Measurements from ENCODE around the gene RNF187. TPM values are rescaled to one million over a fixed set of nuclear protein-coding genes. Genes with fewer than 3 reads are reported as not detected.

The RNF187 gene
- total and polyA plus RNA-seq, 2 of the 13 experiments (the other 11 are each of a cell fraction or from before 2014, with no cell fraction given) = 41.3 to 59.4 TPM

DNA sequence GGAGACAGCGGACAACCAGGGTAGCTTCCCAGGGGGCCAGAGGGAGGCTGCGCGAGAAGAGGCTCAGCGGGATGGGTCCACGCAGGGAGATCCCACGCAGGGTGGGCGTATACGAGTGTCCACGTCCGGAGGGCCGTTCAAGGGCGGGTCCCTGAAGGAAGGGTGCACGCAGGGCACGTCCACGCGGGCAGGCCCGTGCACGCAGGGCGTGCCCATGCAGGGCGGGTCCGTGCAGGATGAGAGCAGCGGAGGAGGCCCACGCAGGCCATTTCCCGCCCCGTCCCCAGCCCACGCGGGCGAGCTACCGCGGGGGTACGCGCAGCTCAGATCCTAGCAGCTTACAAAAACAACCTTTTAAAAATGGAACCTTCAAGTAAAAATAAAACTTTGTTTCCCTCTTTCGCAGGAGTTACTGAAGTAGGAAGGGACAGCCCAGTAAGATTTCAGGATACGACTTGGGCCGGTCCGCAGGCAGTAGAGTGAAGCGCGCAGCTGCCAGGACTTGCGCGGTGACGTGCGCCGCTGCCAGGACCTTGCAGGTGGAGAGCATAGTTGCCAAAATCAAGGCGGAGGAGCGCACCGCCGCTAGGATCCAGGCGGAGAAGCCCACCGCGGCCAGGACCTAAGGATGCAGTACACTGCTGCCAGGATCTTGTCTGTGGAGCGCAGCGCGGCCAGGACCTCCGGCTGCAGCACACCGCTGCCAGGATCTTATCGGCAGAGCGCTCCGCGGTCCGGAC is 416 bp upstream of the RNF187 start (continued):
- TF ChIP-seq MED1 (CRISPR knock-in tag; IDR thresholded peaks at IDR 0.05) (peak; percentile 57), ZNF292 (CRISPR knock-in tag; IDR thresholded peaks at IDR 0.05; ENCODE audit: borderline replicate concordance, low read depth) (no peak), TCF7 (IDR thresholded peaks at IDR 0.05; ENCODE audit: low read depth) (no peak), FOXP1 (IDR thresholded peaks at IDR 0.05) (no peak), FOXP1 (CRISPR knock-in tag; IDR thresholded peaks at IDR 0.05) (no peak), KMT2A (CRISPR knock-in tag; IDR thresholded peaks at IDR 0.05) (peak; percentile 70), MEIS1 (CRISPR knock-in tag; IDR thresholded peaks at IDR 0.05; ENCODE audit: borderline replicate concordance) (peak; percentile 48), ZNF577 (CRISPR knock-in tag; IDR thresholded peaks at IDR 0.05; ENCODE audit: borderline replicate concordance, low read depth) (0 out of 2 replicates have a peak, but pooled peaks have one; percentile 22), XBP1 (CRISPR knock-in tag; IDR thresholded peaks at IDR 0.05) (peak; percentile 88; the same call in 1 of the 2 replicates), ZNF12 (CRISPR knock-in tag; IDR thresholded peaks at IDR 0.05) (peak; percentile 73), ZNF713 (CRISPR knock-in tag; IDR thresholded peaks at IDR 0.05) (0 out of 2 replicates have a peak, but pooled peaks have one; percentile 76), NR1H2 (CRISPR knock-in tag; IDR thresholded peaks at IDR 0.05; ENCODE audit: borderline replicate concordance, low read depth) (peak; percentile 96; the same call in 1 of the 2 replicates), SIX1 (CRISPR knock-in tag; IDR thresholded peaks at IDR 0.05; ENCODE audit: borderline replicate concordance) (peak; percentile 8; the same call in 1 of the 2 replicates), ZNF7 (CRISPR knock-in tag; IDR thresholded peaks at IDR 0.05) (no peak), ZNF136 (CRISPR knock-in tag; IDR thresholded peaks at IDR 0.05; ENCODE audit: low read depth) (0 out of 2 replicates have a peak, but pooled peaks have one; percentile 38), HNRNPK (IDR thresholded peaks at IDR 0.05; ENCODE audit: low read depth, low read length, poor library complexity, severe bottlenecking) (no peak)
- TF ChIP-seq, protein P1, sequence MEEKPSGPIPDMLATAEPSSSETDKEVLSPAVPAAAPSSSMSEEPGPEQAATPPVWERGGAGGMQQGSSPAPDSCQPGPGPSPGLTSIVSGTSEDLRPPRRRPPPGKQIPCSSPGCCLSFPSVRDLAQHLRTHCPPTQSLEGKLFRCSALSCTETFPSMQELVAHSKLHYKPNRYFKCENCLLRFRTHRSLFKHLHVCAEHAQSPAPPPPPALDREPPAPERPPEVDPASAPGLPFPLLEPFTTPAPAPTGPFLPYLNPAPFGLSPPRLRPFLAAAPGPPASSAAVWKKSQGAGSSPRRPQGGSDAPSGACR (CRISPR knock-in tag; IDR thresholded peaks at IDR 0.05) = no peak; the same call in 1 of the 2 replicates
- TF ChIP-seq, protein P2, sequence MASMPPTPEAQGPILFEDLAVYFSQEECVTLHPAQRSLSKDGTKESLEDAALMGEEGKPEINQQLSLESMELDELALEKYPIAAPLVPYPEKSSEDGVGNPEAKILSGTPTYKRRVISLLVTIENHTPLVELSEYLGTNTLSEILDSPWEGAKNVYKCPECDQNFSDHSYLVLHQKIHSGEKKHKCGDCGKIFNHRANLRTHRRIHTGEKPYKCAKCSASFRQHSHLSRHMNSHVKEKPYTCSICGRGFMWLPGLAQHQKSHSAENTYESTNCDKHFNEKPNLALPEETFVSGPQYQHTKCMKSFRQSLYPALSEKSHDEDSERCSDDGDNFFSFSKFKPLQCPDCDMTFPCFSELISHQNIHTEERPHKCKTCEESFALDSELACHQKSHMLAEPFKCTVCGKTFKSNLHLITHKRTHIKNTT (CRISPR knock-in tag; IDR thresholded peaks at IDR 0.05) = no peak
- TF ChIP-seq, protein P3, sequence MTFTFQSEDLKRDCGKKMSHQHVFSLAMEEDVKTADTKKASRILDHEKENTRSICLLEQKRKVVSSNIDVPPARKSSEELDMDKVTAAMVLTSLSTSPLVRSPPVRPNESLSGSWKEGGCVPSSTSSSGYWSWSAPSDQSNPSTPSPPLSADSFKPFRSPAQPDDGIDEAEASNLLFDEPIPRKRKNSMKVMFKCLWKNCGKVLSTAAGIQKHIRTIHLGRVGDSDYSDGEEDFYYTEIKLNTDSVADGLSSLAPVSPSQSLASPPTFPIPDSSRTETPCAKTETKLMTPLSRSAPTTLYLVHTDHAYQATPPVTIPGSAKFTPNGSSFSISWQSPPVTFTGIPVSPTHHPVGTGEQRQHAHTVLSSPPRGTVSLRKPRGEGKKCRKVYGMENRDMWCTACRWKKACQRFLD (CRISPR knock-in tag; IDR thresholded peaks at IDR 0.05; ENCODE audit: borderline replicate concordance) = peak; percentile 81; the same call in 1 of the 2 replicates
- TF ChIP-seq, protein P4, sequence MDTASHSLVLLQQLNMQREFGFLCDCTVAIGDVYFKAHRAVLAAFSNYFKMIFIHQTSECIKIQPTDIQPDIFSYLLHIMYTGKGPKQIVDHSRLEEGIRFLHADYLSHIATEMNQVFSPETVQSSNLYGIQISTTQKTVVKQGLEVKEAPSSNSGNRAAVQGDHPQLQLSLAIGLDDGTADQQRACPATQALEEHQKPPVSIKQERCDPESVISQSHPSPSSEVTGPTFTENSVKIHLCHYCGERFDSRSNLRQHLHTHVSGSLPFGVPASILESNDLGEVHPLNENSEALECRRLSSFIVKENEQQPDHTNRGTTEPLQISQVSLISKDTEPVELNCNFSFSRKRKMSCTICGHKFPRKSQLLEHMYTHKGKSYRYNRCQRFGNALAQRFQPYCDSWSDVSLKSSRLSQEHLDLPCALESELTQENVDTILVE (CRISPR knock-in tag; IDR thresholded peaks at IDR 0.05) = peak; percentile 83
- TF ChIP-seq, protein P5, sequence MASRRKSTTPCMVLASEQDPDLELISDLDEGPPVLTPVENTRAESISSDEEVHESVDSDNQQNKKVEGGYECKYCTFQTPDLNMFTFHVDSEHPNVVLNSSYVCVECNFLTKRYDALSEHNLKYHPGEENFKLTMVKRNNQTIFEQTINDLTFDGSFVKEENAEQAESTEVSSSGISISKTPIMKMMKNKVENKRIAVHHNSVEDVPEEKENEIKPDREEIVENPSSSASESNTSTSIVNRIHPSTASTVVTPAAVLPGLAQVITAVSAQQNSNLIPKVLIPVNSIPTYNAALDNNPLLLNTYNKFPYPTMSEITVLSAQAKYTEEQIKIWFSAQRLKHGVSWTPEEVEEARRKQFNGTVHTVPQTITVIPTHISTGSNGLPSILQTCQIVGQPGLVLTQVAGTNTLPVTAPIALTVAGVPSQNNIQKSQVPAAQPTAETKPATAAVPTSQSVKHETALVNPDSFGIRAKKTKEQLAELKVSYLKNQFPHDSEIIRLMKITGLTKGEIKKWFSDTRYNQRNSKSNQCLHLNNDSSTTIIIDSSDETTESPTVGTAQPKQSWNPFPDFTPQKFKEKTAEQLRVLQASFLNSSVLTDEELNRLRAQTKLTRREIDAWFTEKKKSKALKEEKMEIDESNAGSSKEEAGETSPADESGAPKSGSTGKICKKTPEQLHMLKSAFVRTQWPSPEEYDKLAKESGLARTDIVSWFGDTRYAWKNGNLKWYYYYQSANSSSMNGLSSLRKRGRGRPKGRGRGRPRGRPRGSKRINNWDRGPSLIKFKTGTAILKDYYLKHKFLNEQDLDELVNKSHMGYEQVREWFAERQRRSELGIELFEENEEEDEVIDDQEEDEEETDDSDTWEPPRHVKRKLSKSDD (CRISPR knock-in tag; IDR thresholded peaks at IDR 0.05; ENCODE audit: low read depth) = no peak
- TF ChIP-seq, protein P6, sequence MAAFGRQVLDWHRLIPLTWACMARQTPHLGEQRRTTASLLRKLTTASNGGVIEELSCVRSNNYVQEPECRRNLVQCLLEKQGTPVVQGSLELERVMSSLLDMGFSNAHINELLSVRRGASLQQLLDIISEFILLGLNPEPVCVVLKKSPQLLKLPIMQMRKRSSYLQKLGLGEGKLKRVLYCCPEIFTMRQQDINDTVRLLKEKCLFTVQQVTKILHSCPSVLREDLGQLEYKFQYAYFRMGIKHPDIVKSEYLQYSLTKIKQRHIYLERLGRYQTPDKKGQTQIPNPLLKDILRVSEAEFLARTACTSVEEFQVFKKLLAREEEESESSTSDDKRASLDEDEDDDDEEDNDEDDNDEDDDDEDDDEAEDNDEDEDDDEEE (CRISPR knock-in tag; IDR thresholded peaks at IDR 0.05) = peak; percentile 63; the same call in 1 of the 2 replicates
